NCI-H2171 treated with DMSO at 0.1 percent for 48 hours (cell line): Measurements from ENCODE around the gene PROZ.

Experiments
- DNase-seq: peaks from one replicate; lab custom pipeline; 2025; lab: John Stamatoyannopoulos, UW

PROZ gene

GRCh38 chr13:113140677-113141600 is 17.5 kb upstream of the PROZ start:
- DNase-seq = no peak

- DNase-seq = no peak
Measured at GRCh38 chr13:113141601-113141970, 16.9 kb upstream of the PROZ start.

- no peak for DNase-seq
Measured at GRCh38 chr13:113142876-113143275, 15.6 kb upstream of the PROZ start.

GRCh38 chr13:113143466-113144254 is 14.8 kb upstream of the PROZ start:
- DNase-seq = no peak

GRCh38 chr13:113144255-113144629 is 14.2 kb upstream of the PROZ start:
- DNase-seq = no peak

GRCh38 chr13:113145496-113145895 is 13.0 kb upstream of the PROZ start:
- DNase-seq = no peak

GRCh38 chr13:113145911-113146598 is 12.4 kb upstream of the PROZ start:
- no peak for DNase-seq

- DNase-seq = no peak
Measured at GRCh38 chr13:113146750-113147149, 11.7 kb upstream of the PROZ start.

GRCh38 chr13:113147206-113147605 is 11.2 kb upstream of the PROZ start:
- no peak for DNase-seq

- DNase-seq = no peak
Measured at GRCh38 chr13:113148407-113148806, 10.0 kb upstream of the PROZ start.

- DNase-seq = no peak
Measured at GRCh38 chr13:113148940-113149503, 9.4 kb upstream of the PROZ start.

GRCh38 chr13:113149711-113150549 is 8.5 kb upstream of the PROZ start:
- no peak for DNase-seq

GRCh38 chr13:113150550-113151365 is 7.7 kb upstream of the PROZ start:
- DNase-seq = no peak

GRCh38 chr13:113151745-113152690 is 6.4 kb upstream of the PROZ start:
- no peak for DNase-seq

- DNase-seq = peak; percentile 35
Measured at GRCh38 chr13:113152691-113152983, 5.8 kb upstream of the PROZ start.

GRCh38 chr13:113152984-113153809 is 5.3 kb upstream of the PROZ start:
- DNase-seq = no peak

- DNase-seq = peak; percentile 61
Measured at GRCh38 chr13:113153810-113154748, 4.4 kb upstream of the PROZ start.
